Aorta (tissue), 5 donors: ENCODE data around the gene ERGIC1. TPM values are rescaled to one million over a fixed set of nuclear protein-coding genes. Genes with fewer than 3 reads are reported as not detected.

Experiments
- ATAC-seq: fragments of 200-7000 bp; cut with Tn5 transposase; one replicate; pipeline ENCODE4 v1.9.1; 2022; ENCODE audit warnings: moderate library complexity; ENCODE audit not compliant: low FRiP score
- DNase-seq, 2 donors: peaks; one replicate each; pipeline ENCODE4 v3.0.0-alpha.2; 2020
- H3K27ac ChIP-seq, 2 donors: one replicate each; pipeline ENCODE4 v1.5.1; 2013; ENCODE audit warnings: low read length in 2 of 2, mild to moderate bottlenecking in 2 of 2, moderate library complexity in 2 of 2, control low read depth in 1 of 2, inconsistent platforms in 1 of 2, low read depth in 1 of 2
- H3K27me3 ChIP-seq, 2 donors: one replicate each; pipeline ENCODE4 v1.6.1; 2013; ENCODE audit warnings: control low read depth in 1 of 2, low read length in 1 of 2, mild to moderate bottlenecking in 1 of 2, moderate library complexity in 1 of 2; ENCODE audit not compliant: insufficient read depth in 2 of 2, control insufficient read depth in 1 of 2
- H3K36me3 ChIP-seq, 2 donors: one replicate each; pipeline ENCODE4 v1.6.1; 2013; ENCODE audit warnings: control low read depth in 1 of 2, low read length in 1 of 2, mild to moderate bottlenecking in 1 of 2; ENCODE audit not compliant: insufficient read depth in 2 of 2, control insufficient read depth in 1 of 2
- H3K4me1 ChIP-seq, 2 donors: one replicate each; pipeline ENCODE4 v1.6.1; 2013; ENCODE audit warnings: low read length in 2 of 2, control low read depth in 1 of 2, mild to moderate bottlenecking in 1 of 2, moderate library complexity in 1 of 2; ENCODE audit not compliant: insufficient read depth in 2 of 2, control insufficient read depth in 1 of 2
- H3K4me3 ChIP-seq, 2 donors: one replicate each; pipeline ENCODE4 v1.5.1; 2013; ENCODE audit warnings: low read length in 2 of 2, control low read depth in 1 of 2, mild to moderate bottlenecking in 1 of 2
- H3K9me3 ChIP-seq: one replicate; pipeline ENCODE4 v1.6.1; 2013; ENCODE audit warnings: mild to moderate bottlenecking, low read length; ENCODE audit not compliant: control insufficient read depth
- WGBS, 2 donors: extraction: QIAGEN DNeasy Blood & Tissue Kit; methylation state at CpG; one replicate each; pipeline ENCODE4 v1.1.7; 2013; 5-methylcytosine and 5-hydroxymethylcytosine counted together
- intact Hi-C, 2 donors: fragments of 100-400 bp; cut with DNase I; formaldehyde crosslinking; loops; one replicate each; pipeline versions ENCODE4 v1.14.2 to v1.15.0; 2022
- polyA plus RNA-seq, 2 donors: library from polyadenylated mRNA; stranded (reverse); fragments of 200-250 nt; gene quantifications; one replicate each; pipeline ENCODE4 v1.2.3, GENCODE V29; 2013
- total RNA-seq, 2 donors: library from RNA; stranded (reverse); fragmentation: NEBNext Ultra II Directional; extraction: Animal tissue kit (Norgen Biotek cat#: 25700); gene quantifications; one replicate each; pipeline ENCODE4 v1.2.1, GENCODE V29; 2021
- donor health status: healthy with polysubstance abuse.
- donor health status: Bipolar disorder and iron deficiency.
- donor health status: DM: no; HTN: no; CAD: no.
- donor health status: DM: no; HTN: no; CAD: no.
- donor health status: DM: yes; HTN: yes; CAD: no.

Gene ERGIC1
- total and polyA plus RNA-seq, 4 donors: 122 to 170 (median 130) TPM

DNA sequence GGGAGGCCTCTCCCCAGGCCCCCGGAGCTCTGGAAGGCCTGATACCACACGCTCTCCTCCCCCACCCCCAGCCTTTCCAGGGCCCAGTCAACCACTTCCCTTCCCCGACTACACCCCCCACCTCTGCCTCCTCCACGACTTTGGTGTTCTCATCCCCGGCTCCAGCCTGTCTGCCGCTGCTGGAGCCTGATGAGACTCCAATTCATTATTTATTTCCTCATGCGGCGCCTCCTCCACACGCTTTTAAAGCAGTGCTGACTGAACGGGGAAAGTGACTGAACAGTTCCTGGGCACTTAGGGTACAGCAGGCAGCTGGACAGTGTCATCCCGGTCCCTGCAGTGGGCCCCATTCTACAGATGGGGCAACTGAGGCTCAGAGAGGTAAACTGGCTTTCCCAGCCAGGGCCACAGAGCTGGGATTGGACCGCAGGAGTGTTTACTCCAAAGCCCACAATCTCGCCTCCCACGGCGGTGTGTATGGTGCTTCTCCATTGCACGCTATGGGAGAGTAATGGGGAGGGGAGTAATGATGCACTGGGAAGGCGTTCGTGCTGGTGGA lies 109.3 kb downstream of the ERGIC1 start:
- Histone ChIP-seq H3K36me3 (peaks cover 0 to 5% of the 10 kb centered on the region in 2 donors), H3K27me3 (no peaks in the 10 kb centered on the region), H3K27ac (no peak overlapping the region), H3K9me3 (no peaks in the 10 kb centered on the region), H3K4me1 (no peaks in the 10 kb centered on the region), H3K4me3 (no peak overlapping the region)
- no peak for ATAC-seq
- intact Hi-C loops: loop anchor here in 1 of 2 donors (10.0 kb wide), 1 partner anchor 479 kb away; no protein-coding TSS in a partner anchor
- DNase-seq: peak; percentile 64 to 74
- WGBS, 2 donors: 55 to 57% methylated on average over 18 of the region's 18 CpGs

DNA sequence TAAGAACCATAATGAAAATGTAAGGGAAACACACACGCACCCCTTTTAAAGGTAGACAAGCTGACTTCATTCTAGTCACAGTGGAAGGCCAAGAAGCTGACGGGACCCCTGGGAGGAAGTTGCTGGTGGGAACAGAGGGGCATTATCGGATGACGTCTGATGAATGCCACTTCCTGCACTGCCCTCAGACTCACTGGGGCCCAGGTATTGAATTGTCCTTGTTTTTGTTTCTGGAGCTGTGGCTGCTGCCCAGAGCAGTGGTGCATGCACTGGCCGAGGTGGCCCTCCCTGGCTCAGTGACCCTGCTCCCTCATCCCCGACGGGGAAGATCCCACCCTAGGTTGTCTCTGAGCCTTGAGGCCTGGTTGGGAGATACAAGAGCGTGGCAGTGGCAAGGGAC lies 109.9 kb downstream of the ERGIC1 start:
- DNase-seq (peak; percentile 14 to 61), ATAC-seq (no peak)
- Histone ChIP-seq H3K4me1 (no peaks in the 10 kb centered on the region), H3K27me3 (no peaks in the 10 kb centered on the region), H3K36me3 (peaks cover 0 to 5% of the 10 kb centered on the region in 2 donors), H3K27ac (no peak overlapping the region), H3K4me3 (no peak overlapping the region), H3K9me3 (no peaks in the 10 kb centered on the region)
- 77 to 78% methylated on average over 8 of the region's 8 CpGs for WGBS, 2 donors
- intact Hi-C loops: loop anchor here in 1 of 2 donors (10.0 kb wide), 1 partner anchor 479 kb away; no protein-coding TSS in a partner anchor

DNA sequence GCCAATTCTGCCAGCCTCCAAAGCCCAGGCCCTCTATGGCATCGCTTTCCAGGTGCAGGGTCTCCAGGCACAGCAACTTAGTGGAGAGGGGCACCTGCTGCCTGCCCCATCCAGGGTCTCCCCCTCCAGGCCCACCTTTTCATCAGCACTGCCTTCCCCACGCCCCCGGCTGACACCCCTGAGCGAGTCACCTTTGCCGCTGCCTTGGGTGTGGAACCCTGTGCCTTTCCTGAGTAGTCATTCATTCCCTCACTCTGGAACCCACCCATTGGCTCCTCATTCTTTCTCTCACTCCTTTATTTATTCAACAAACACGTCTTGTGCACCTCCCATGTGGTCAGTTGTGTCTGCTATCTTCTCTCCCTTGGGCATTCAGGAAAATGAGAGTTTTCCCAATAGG lies 110.7 kb downstream of the ERGIC1 start:
- Histone ChIP-seq H3K27ac (no peak overlapping the region), H3K4me3 (no peak overlapping the region), H3K36me3 (peaks cover 0 to 2% of the 10 kb centered on the region in 2 donors), H3K27me3 (no peaks in the 10 kb centered on the region), H3K9me3 (no peaks in the 10 kb centered on the region), H3K4me1 (no peaks in the 10 kb centered on the region)
- ATAC-seq: no peak
- intact Hi-C loops: loop anchor here (5.0 to 10.0 kb wide), 2 partner anchors 77 to 480 kb away; no protein-coding TSS in a partner anchor
- peak; percentile 29 to 76 for DNase-seq
- 77 to 80% methylated on average over 6 of the region's 6 CpGs for WGBS, 2 donors

DNA sequence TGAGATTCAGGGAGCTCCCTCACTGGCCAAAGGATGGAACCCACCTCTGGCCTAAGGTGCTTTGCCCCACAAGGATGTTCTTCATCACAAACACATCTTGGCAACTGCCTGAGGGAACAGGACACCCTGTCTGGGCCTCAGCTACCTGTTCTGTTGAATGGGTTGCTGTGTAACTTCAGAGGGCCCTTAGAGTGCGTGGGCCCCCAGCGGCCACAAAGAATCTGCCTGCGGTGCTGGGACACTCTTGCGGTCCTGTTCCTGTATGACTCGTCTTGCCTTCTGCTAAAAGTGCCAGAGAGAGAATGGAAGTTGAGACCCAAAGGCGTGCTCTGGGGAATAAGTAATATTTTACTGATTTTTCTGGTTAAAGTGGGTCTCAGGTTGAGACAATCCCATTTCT lies 111.1 kb downstream of the ERGIC1 start:
- Histone ChIP-seq H3K9me3 (no peaks in the 10 kb centered on the region), H3K36me3 (peaks cover 0 to 2% of the 10 kb centered on the region in 2 donors), H3K4me3 (no peak overlapping the region), H3K4me1 (no peaks in the 10 kb centered on the region), H3K27me3 (no peaks in the 10 kb centered on the region), H3K27ac (no peak overlapping the region)
- DNase-seq (peak; percentile 20 to 49), ATAC-seq (no peak)
- intact Hi-C loops: loop anchor here (5.0 to 10.0 kb wide), 2 partner anchors 78 to 480 kb away; no protein-coding TSS in a partner anchor
- 95 to 98% methylated on average over 6 of the region's 6 CpGs for WGBS, 2 donors

DNA sequence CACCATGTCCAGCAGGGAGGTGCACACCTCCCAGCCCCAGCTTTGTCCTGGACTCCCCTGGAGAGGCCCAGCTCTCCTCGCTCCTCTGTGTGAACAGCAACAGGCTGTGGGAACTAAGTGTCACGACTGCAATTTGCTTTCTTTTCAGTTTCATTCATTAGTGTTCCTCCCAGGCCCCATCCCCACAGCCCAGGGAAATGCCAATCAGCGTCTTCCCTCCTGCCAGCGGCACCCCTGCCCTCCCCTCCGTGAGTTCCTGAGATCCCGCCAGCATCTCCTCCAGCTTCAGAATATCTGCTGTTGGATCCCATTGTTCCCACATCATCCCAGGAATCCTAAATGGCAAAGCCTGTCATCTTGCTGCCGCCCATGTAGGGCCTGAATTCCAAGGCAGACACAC lies 112.1 kb downstream of the ERGIC1 start:
- Histone ChIP-seq H3K27ac (no peak overlapping the region), H3K9me3 (no peaks in the 10 kb centered on the region), H3K27me3 (no peaks in the 10 kb centered on the region), H3K4me3 (no peak overlapping the region), H3K4me1 (no peaks in the 10 kb centered on the region), H3K36me3 (no peaks in the 10 kb centered on the region)
- WGBS, 2 donors: 71 to 73% methylated on average over 7 of the region's 7 CpGs
- DNase-seq (peak; percentile 28 to 55), ATAC-seq (no peak)
- intact Hi-C loops: loop anchor here (5.0 to 10.0 kb wide), 2 partner anchors 79 to 481 kb away; no protein-coding TSS in a partner anchor

DNA sequence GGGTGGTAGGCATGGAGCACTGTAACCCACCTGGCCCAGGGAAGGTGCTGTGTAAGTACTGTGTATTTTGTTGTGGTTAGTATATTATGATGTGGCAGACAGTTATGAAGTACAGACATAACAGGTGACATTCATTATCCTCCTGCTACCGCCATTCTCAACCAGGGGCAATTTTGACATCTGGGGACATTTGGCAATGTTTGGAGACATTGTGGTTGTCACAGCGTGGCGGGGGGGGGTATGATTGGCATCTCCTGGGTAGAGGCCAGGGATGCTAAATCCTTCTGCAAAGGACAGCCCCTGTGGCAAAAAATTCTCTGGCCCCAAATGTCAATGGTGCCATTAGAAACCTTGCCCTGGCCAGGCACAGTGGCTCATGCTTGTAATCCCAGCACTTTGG lies 115.4 kb downstream of the ERGIC1 start:
- Histone ChIP-seq H3K27ac (peak overlapping the region in 1 of 2 donors; percentile 31), H3K4me1 (peaks cover 0 to 5% of the 10 kb centered on the region in 2 donors), H3K36me3 (no peaks in the 10 kb centered on the region), H3K9me3 (no peaks in the 10 kb centered on the region), H3K4me3 (no peak overlapping the region), H3K27me3 (no peaks in the 10 kb centered on the region)
- WGBS, 2 donors: 85 to 87% methylated on average over 3 of the region's 3 CpGs
- ATAC-seq (no peak), DNase-seq (peak in 1 of 2 donors; percentile 15)
- intact Hi-C loops: loop anchor here (5.0 to 10.0 kb wide), 2 partner anchors 82 to 485 kb away; no protein-coding TSS in a partner anchor

DNA sequence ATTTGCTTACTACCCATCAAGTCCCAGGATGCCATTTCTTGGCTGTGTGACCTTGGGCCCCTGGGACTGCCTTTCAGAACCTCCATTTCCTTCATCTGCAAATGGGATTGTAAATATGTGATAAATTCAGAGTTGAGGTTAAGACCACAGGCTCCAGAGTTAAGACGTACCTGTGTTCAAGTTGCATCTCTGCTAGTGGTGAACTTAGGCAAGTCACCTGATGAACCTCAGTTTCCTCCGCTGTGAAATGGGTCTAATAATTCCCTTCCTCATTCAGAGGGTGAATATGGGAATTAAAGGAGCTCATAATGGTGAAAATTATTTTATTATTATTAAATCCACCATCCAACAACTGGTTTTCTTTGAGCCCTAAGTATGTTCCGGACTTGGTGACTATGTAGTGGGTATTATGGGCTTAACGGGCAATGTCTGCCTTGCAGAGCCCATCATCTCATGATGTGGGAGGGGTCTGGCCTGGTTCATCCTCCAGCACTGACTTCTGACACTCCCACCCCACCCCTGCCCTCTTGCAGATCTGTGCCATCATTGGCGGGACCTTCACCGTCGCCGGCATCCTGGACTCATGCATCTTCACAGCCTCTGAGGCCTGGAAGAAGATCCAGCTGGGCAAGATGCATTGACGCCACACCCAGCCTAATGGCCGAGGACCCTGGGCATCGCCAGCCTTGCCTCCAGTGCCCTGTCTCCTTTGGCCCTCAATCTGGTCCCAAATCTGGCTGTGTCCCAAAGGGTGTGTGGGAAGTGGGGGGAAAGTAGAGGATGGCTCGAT lies 116.3 kb downstream of the ERGIC1 start:
- Histone ChIP-seq H3K9me3 (no peaks in the 10 kb centered on the region), H3K36me3 (no peaks in the 10 kb centered on the region), H3K27ac (no peak overlapping the region), H3K27me3 (no peaks in the 10 kb centered on the region), H3K4me1 (peaks cover 0 to 5% of the 10 kb centered on the region in 2 donors), H3K4me3 (no peak overlapping the region)
- peak; percentile 39 to 64 for DNase-seq
- WGBS, 2 donors: 95 to 96% methylated on average over 12 of the region's 12 CpGs
- intact Hi-C loops: loop anchor here (5.0 to 10.0 kb wide), 3 partner anchors 178 to 496 kb away; partner anchors contain the start of genes DUSP1 (in 1 of the 2) and SH3PXD2B (in 1 of the 2)
- ATAC-seq: no peak

DNA sequence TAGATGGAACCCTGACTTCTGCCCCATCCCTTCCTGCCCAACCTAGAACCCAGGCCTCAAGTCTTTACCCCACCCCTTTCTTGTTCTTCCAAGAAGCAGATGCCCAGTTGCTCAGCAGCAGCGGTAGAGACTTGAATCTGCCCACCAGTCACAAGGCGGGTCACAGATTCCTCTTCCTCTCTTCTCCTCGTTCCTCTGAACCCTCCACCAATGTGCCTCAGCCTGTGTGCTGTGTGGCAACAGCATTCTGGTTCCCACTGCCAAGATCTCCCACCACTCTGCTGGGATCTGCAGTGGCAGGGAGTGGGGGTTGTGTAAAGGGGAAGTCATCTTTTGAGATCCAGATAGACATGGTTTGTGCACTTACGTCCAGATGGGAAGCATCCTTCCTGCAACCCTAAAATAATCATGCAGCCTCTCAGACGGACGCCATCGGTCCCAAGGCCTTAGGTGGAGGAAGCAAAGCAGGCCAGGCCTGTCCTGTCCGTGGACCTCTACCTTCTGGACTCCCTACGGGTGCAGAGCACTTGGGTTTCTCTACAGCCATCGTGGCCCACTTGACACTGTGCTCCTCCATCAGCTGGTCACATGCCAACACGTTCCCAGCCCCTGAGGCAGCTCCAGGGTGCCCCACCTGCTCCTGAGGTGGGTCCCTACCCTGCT lies 117.5 kb downstream of the ERGIC1 start:
- H3K4me1 ChIP-seq: peaks cover 0 to 5% of the 10 kb centered on the region in 2 donors
- H3K9me3 ChIP-seq: no peaks in the 10 kb centered on the region
- ATAC-seq: no peak
- WGBS, 2 donors: 81 to 83% methylated on average over 11 of the region's 11 CpGs
- no peaks in the 10 kb centered on the region for H3K27me3 ChIP-seq
- H3K36me3 ChIP-seq: no peaks in the 10 kb centered on the region
- intact Hi-C loops: loop anchor here (5.0 to 10.0 kb wide), 3 partner anchors 179 to 497 kb away; partner anchors contain the start of genes DUSP1 (in 1 of the 2) and SH3PXD2B (in 1 of the 2)
- peak overlapping the region; percentile 18 to 56 for H3K27ac ChIP-seq
- H3K4me3 ChIP-seq: no peak overlapping the region
- no peak for DNase-seq
